ENCODE data around the gene IGFBP7. TPM values are rescaled to one million over a fixed set of nuclear protein-coding genes. Genes with fewer than 3 reads are reported as not detected.

Gene IGFBP7
- total and polyA plus RNA-seq, 2 of the 8 experiments (the other 6 are each of a cell fraction or from before 2014, with no cell fraction given) = 0.17 to 0.48 TPM

DNA sequence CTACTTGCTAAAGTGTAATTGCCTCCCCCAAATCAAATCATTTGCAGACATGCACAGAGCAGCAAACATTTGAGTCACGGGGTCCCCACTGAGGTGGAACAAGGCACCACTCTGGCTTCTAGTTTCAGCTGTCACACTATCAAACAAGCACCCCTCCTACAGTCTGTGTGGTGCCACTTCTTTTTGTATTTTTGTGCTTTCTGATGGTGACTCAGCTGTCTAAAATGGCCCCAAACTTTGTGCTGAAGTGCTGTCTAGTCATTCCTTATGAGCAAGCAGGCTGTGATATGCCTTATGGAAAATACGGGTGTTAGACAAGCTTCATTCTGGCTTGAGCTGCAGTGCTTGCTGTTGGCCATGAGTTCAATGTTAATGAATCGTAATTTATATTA is 15.4 kb downstream of the IGFBP7 start:
- Histone ChIP-seq H3K14ac (ENCODE audit: insufficient read length) (no peak overlapping the region), H3K4me3 (ENCODE audit: extremely low read depth in 1 of 4, insufficient read depth in 2 of 4, low read depth in 3 of 4, low read length in 4 of 4) (no peak overlapping the region), H2AK5ac (ENCODE audit: low read depth, low read length) (no peak overlapping the region), H2BK20ac (ENCODE audit: low read length) (no peak overlapping the region), H4K5ac (ENCODE audit: insufficient read length, low read depth, low read length) (no peak overlapping the region), H3K9ac (replicated peaks in 1 of 4; ENCODE audit: extremely low read depth in 1 of 4, low read depth in 3 of 4, low read length in 3 of 4) (no peak overlapping the region), H3K79me2 (ENCODE audit: control insufficient read depth in 1 of 2, insufficient read depth in 2 of 2, low read length in 2 of 2) (no peaks in the 10 kb centered on the region), H2BK5ac (ENCODE audit: low read depth, low read length) (no peak overlapping the region), H3K23ac (ENCODE audit: insufficient read length) (no peak overlapping the region), H3K27me3 (replicated peaks in 1 of 4; ENCODE audit: control insufficient read depth in 3 of 4, extremely low read depth in 1 of 4, insufficient read depth in 3 of 4, low read length in 3 of 4) (no peaks in the 10 kb centered on the region), H2BK120ac (replicated peaks; ENCODE audit: low read depth, low read length) (no peak overlapping the region), H2AFZ (ENCODE audit: low read length) (no peak overlapping the region), H3K4me2 (ENCODE audit: insufficient read depth in 1 of 2, low read depth in 2 of 2, low read length in 2 of 2) (no peak overlapping the region), H3K23me2 (ENCODE audit: low read depth, low read length) (no peaks in the 10 kb centered on the region), H3K36me3 (ENCODE audit: control insufficient read depth in 2 of 4, insufficient read depth in 4 of 4, low read length in 3 of 4) (no peaks in the 10 kb centered on the region; a peak in 1 of 8 replicates), H3K4ac (replicated peaks; ENCODE audit: insufficient read length, low read depth, low read length) (no peak overlapping the region), H2BK15ac (ENCODE audit: low read length) (no peak overlapping the region), H3K79me1 (ENCODE audit: low read depth, low read length) (no peaks in the 10 kb centered on the region), H3K27ac (ENCODE audit: low read depth, low read length) (no peak overlapping the region), H3K4me1 (replicated peaks in 1 of 4; ENCODE audit: control insufficient read depth in 3 of 4, insufficient read depth in 4 of 4, low read length in 3 of 4) (no peaks in the 10 kb centered on the region; a peak in 1 of 7 replicates), H4K91ac (replicated peaks; ENCODE audit: insufficient read length, low read length) (no peak overlapping the region), H3K9me3 (ENCODE audit: insufficient read depth in 2 of 2, low read depth in 1 of 2, low read length in 1 of 2) (no peaks in the 10 kb centered on the region), H3K18ac (ENCODE audit: extremely low read depth, low read length) (no peak overlapping the region), H4K20me1 (replicated peaks in 1 of 2; ENCODE audit: control insufficient read depth in 1 of 2, insufficient read depth in 2 of 2, low read length in 2 of 2) (no peaks in the 10 kb centered on the region), H2BK12ac (ENCODE audit: low read depth, low read length) (no peak overlapping the region), H4K8ac (ENCODE audit: extremely low read depth, insufficient read depth, low read length) (no peak overlapping the region), H3K56ac (replicated peaks; ENCODE audit: insufficient read length, low read depth, low read length) (no peak overlapping the region)
- FAIRE-seq (no peak), DNase-seq (ENCODE audit: low read depth in 1 of 2, low spot score in 2 of 2) (no peak)
- WGBS, 2 experiments (ENCODE audit: extremely low coverage in 1 of 2, insufficient coverage in 1 of 2, insufficient read length in 1 of 2, insufficient replicate concordance in 2 of 2, low coverage in 1 of 2, low lambda C conversion rate in 2 of 2, missing lambda C conversion rate in 1 of 2) = 95% methylated on average over 3 of the region's 3 CpGs; no CpG with 5 or more reads in 1 of the 2 experiments
- ChIA-PET POLR2A (ENCODE audit: partially characterized antibody) (no interaction called here), CTCF (ENCODE audit: partially characterized antibody) (interaction anchor here (0.8 to 1.9 kb wide), 3 partner anchors 12 to 57 kb away, joined by 3 to 5 read pairs (median 3); no protein-coding TSS in a partner anchor)
- no peak for TF ChIP-seq EP300 (IDR thresholded peaks at IDR 0.05; ENCODE audit: borderline replicate concordance in 1 of 2, low read depth in 2 of 2, low read length in 2 of 2)
- TF ChIP-seq SIN3A (conservative IDR thresholded peaks at IDR 0.05 in 1 of 2, IDR thresholded peaks at IDR 0.05 in 1 of 2; ENCODE audit: low read depth in 1 of 2, low read length in 2 of 2) = no peak
- no peak for TF ChIP-seq EGR1 (IDR thresholded peaks at IDR 0.05; ENCODE audit: borderline replicate concordance, low read depth, low read length)
- TF ChIP-seq JUN (IDR thresholded peaks at IDR 0.05; ENCODE audit: low read depth, low read length) = no peak
- TF ChIP-seq SIRT6 (IDR thresholded peaks at IDR 0.05; ENCODE audit: low read length) = no peak
- TF ChIP-seq BACH1 (IDR thresholded peaks at IDR 0.05; ENCODE audit: low read length) = no peak
- TF ChIP-seq, protein P1, sequence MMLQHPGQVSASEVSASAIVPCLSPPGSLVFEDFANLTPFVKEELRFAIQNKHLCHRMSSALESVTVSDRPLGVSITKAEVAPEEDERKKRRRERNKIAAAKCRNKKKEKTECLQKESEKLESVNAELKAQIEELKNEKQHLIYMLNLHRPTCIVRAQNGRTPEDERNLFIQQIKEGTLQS (IDR thresholded peaks at IDR 0.05; ENCODE audit: insufficient read depth, low read depth, low read length) = no peak
- TF ChIP-seq GTF2F1 (IDR thresholded peaks at IDR 0.05; ENCODE audit: borderline replicate concordance, low read depth, low read length) = no peak
- no peak for TF ChIP-seq PHF8 (conservative IDR thresholded peaks at IDR 0.05; ENCODE audit: low read depth, low read length)
- no peak for TF ChIP-seq SP2 (IDR thresholded peaks at IDR 0.05; ENCODE audit: low read length)
- no peak for TF ChIP-seq SRF (IDR thresholded peaks at IDR 0.05; ENCODE audit: low read depth, low read length)
- TF ChIP-seq RBBP5 (IDR thresholded peaks at IDR 0.05; ENCODE audit: borderline replicate concordance, low read depth, low read length) = no peak
- TF ChIP-seq CHD1 (IDR thresholded peaks at IDR 0.05; ENCODE audit: low read depth, low read length) = no peak
- no peak for TF ChIP-seq CTBP2 (IDR thresholded peaks at IDR 0.05; ENCODE audit: borderline replicate concordance, insufficient read depth, insufficient read length, low read length)
